ENCODE data around the gene PSMG4.

PSMG4 gene

GRCh38 chr6:3268680-3269079 is 9.9 kb downstream of the PSMG4 start (continued):
- TF ChIP-seq ZNF133 (tag by site-specific recombination; IDR thresholded peaks at IDR 0.05) (no peak), YY1 (tag by site-specific recombination; IDR thresholded peaks at IDR 0.05) (no peak), ZFP41 (tag by site-specific recombination; IDR thresholded peaks at IDR 0.05; ENCODE audit: borderline replicate concordance) (no peak), ZNF664 (tag by site-specific recombination; IDR thresholded peaks at IDR 0.05) (no peak), ZNF221 (tag by site-specific recombination; IDR thresholded peaks at IDR 0.05; ENCODE audit: borderline replicate concordance) (no peak), ZNF558 (tag by site-specific recombination; IDR thresholded peaks at IDR 0.05) (no peak), TCF7L2 (IDR thresholded peaks at IDR 0.05; ENCODE audit: borderline replicate concordance, low read depth, low read length) (no peak), ZNF548 (tag by site-specific recombination; IDR thresholded peaks at IDR 0.05) (no peak), ZFHX2 (tag by site-specific recombination; conservative IDR thresholded peaks at IDR 0.05) (no peak), ZNF366 (tag by site-specific recombination; conservative IDR thresholded peaks at IDR 0.05) (no peak), ZBTB11 (tag by site-specific recombination; conservative IDR thresholded peaks at IDR 0.05; ENCODE audit: low read depth) (no peak), ZNF518A (tag by site-specific recombination; conservative IDR thresholded peaks at IDR 0.05; ENCODE audit: low read depth) (no peak)

- H3K36me3 ChIP-seq (ENCODE audit: control insufficient read depth in 2 of 2, insufficient read depth in 1 of 2, low read length in 2 of 2), result peaks cover 3 to 78% of the 10 kb centered on the region in 2 experiments; a peak in 2 of 3 replicates
- peak; percentile 57 for TF ChIP-seq FEZF1 (tag by site-specific recombination; IDR thresholded peaks at IDR 0.05)
- TF ChIP-seq OVOL3 (tag by site-specific recombination; IDR thresholded peaks at IDR 0.05), result no peak
Observed at GRCh38 chr6:3269281-3269975, 10.7 kb downstream of the PSMG4 start.

GRCh38 chr6:3270258-3270657 is 11.5 kb downstream of the PSMG4 start:
- no peak overlapping the region for H3K4me3 ChIP-seq (ENCODE audit: low read depth, low read length)
- H3K4me1 ChIP-seq (ENCODE audit: control insufficient read depth, insufficient read depth, low read length), result no peaks in the 10 kb centered on the region; the same call in 1 of the 2 replicates
- H3K9me3 ChIP-seq (ENCODE audit: control insufficient read depth, insufficient read depth, low read depth, low read length), result no peaks in the 10 kb centered on the region
- peaks cover 3 to 73% of the 10 kb centered on the region in 2 experiments; a peak in 2 of 3 replicates for H3K36me3 ChIP-seq (ENCODE audit: control insufficient read depth in 2 of 2, insufficient read depth in 1 of 2, low read length in 2 of 2)
- ChIA-PET CTCF (interaction anchor here (0.5 to 0.7 kb wide), 2 partner anchors 11 to 44 kb away, joined by 3 to 6 read pairs; no protein-coding TSS in a partner anchor), POLR2A (interaction anchor here (0.7 kb wide), 1 partner anchor 61 kb away, joined by 4 read pairs; no protein-coding TSS in a partner anchor)
- no peak overlapping the region for H3K27ac ChIP-seq (ENCODE audit: extremely low read depth, low read depth, low read length)
- TF ChIP-seq FEZF1 (tag by site-specific recombination; IDR thresholded peaks at IDR 0.05) (no peak), SP2 (tag by site-specific recombination; IDR thresholded peaks at IDR 0.05) (no peak), GLIS1 (tag by site-specific recombination; IDR thresholded peaks at IDR 0.05) (no peak), ZNF140 (tag by site-specific recombination; IDR thresholded peaks at IDR 0.05) (no peak), ZNF404 (tag by site-specific recombination; IDR thresholded peaks at IDR 0.05) (no peak), HOXA7 (CRISPR knock-in tag; IDR thresholded peaks at IDR 0.05; ENCODE audit: borderline replicate concordance) (no peak)

More at GRCh38 chr6:3269281-3269975, 10.7 kb downstream of the PSMG4 start:
- H3K27ac ChIP-seq (ENCODE audit: extremely low read depth, low read depth, low read length), result no peak overlapping the region
- H3K4me3 ChIP-seq (ENCODE audit: low read depth, low read length), result no peak overlapping the region
- no peaks in the 10 kb centered on the region for H3K9me3 ChIP-seq (ENCODE audit: control insufficient read depth, insufficient read depth, low read depth, low read length)
- ChIA-PET POLR2A (no interaction called here), CTCF (interaction anchor here (0.7 kb wide), 1 partner anchor 12 kb away, joined by 6 read pairs; no protein-coding TSS in a partner anchor)
- H3K4me1 ChIP-seq (ENCODE audit: control insufficient read depth, insufficient read depth, low read length), result no peaks in the 10 kb centered on the region

Data from HEK293 (cell line).